OCI-LY3 (cell line): ENCODE data around the gene VWA7.

Source experiments
- H2AFZ ChIP-seq: fragments of 200-600, 300-600 bp; shearing (Covaris generic); 2 replicates; pipeline ENCODE4 v1.6.0; 2014; ENCODE audit warnings: antibody characterized with exemption, low read depth, low read length
- H3K27ac ChIP-seq: fragments of 200-600, 300-600 bp; sonication (generic); 2 replicates; pipeline ENCODE4 v1.5.1; 2014; ENCODE audit warnings: mild to moderate bottlenecking, low read length, moderate library complexity, mixed read lengths
- H3K27me3 ChIP-seq: fragments of 200-600, 300-600 bp; sonication (generic); 2 replicates; pipeline ENCODE4 v1.6.1; 2014; ENCODE audit warnings: low read depth, low read length, mixed read lengths
- H3K36me3 ChIP-seq: fragments of 200-600, 300-600 bp; sonication (generic); replicated peaks from 2 replicates; pipeline ENCODE3; 2014; ENCODE audit warnings: low read depth, low read length, mixed read lengths
- H3K4me1 ChIP-seq: fragments of 300-600, 200-600 bp; sonication (generic); 2 replicates; pipeline ENCODE4 v1.6.1; 2014; ENCODE audit warnings: low read length, mixed read lengths
- H3K4me2 ChIP-seq: fragments of 200-600, 300-600 bp; sonication (generic); 2 replicates; pipeline ENCODE4 v1.6.1; 2014; ENCODE audit warnings: low read length, mixed read lengths
- H3K4me3 ChIP-seq: fragments of 300-600, 200-600 bp; sonication (generic); 2 replicates; pipeline ENCODE4 v1.5.1; 2014; ENCODE audit warnings: antibody characterized with exemption, mild to moderate bottlenecking, low read length, moderate library complexity
- H3K79me2 ChIP-seq: fragments of 300-600, 200-600 bp; shearing (Covaris generic); 2 replicates; pipeline ENCODE4 v1.6.1; 2014; ENCODE audit warnings: mild to moderate bottlenecking, low read length, mixed read lengths
- H3K9ac ChIP-seq: fragments of 300-600, 200-600 bp; shearing (Covaris generic); 2 replicates; pipeline ENCODE4 v1.6.0; 2014; ENCODE audit warnings: mild to moderate bottlenecking, low read length, moderate library complexity
- H3K9me3 ChIP-seq: fragments of 200-600, 300-600 bp; shearing (Covaris generic); 2 replicates; pipeline ENCODE4 v1.6.1; 2014; ENCODE audit warnings: low read length, mixed read lengths; ENCODE audit not compliant: insufficient read depth
- H4K20me1 ChIP-seq: fragments of 200-600, 300-600 bp; sonication (generic); 2 replicates; pipeline ENCODE4 v1.6.1; 2016; ENCODE audit warnings: low read length, mixed read lengths; ENCODE audit not compliant: insufficient read depth
- CTCF ChIP-seq: fragments of 200-600, 300-600 bp; sonication (generic); IDR thresholded peaks from 2 replicates; pipeline ENCODE4 v1.5.1; 2014; ENCODE audit warnings: antibody characterized with exemption, low read length, low read depth
- EZH2phosphoT487 ChIP-seq: fragments of 200-600 bp; shearing (Covaris generic); IDR thresholded peaks from 2 replicates; pipeline ENCODE4 v1.6.1; 2018; ENCODE audit warnings: antibody characterized with exemption, mixed run types, low read depth

The VWA7 gene

GRCh38 chr6:31763619-31763940 lies 13.5 kb downstream of the VWA7 start:
- H3K27ac ChIP-seq, result no peak overlapping the region
- no peaks in the 10 kb centered on the region for H3K9me3 ChIP-seq
- H3K9ac ChIP-seq, result no peak overlapping the region
- no peak for TF ChIP-seq EZH2phosphoT487
- TF ChIP-seq CTCF, result no peak
- no peaks in the 10 kb centered on the region for H3K4me1 ChIP-seq
- H3K79me2 ChIP-seq, result no peaks in the 10 kb centered on the region
- H4K20me1 ChIP-seq, result no peaks in the 10 kb centered on the region
- H3K27me3 ChIP-seq, result no peaks in the 10 kb centered on the region
- H3K4me2 ChIP-seq, result no peak overlapping the region
- peaks cover 4% of the 10 kb centered on the region for H3K36me3 ChIP-seq
- H3K4me3 ChIP-seq, result no peak overlapping the region
- H2AFZ ChIP-seq, result no peak overlapping the region

- no peaks in the 10 kb centered on the region for H4K20me1 ChIP-seq
- H3K36me3 ChIP-seq, result peaks cover 4% of the 10 kb centered on the region
- no peak overlapping the region for H3K9ac ChIP-seq
- no peaks in the 10 kb centered on the region for H3K9me3 ChIP-seq
- H3K4me2 ChIP-seq, result no peak overlapping the region
- H3K27me3 ChIP-seq, result no peaks in the 10 kb centered on the region
- no peaks in the 10 kb centered on the region for H3K79me2 ChIP-seq
- H3K27ac ChIP-seq, result no peak overlapping the region
- H2AFZ ChIP-seq, result no peak overlapping the region
- TF ChIP-seq CTCF, result no peak
- no peak for TF ChIP-seq EZH2phosphoT487
- no peak overlapping the region for H3K4me3 ChIP-seq
- H3K4me1 ChIP-seq, result no peaks in the 10 kb centered on the region
Measured at GRCh38 chr6:31762878-31763618, 14.1 kb downstream of the VWA7 start.

GRCh38 chr6:31762356-31762755 lies 14.8 kb downstream of the VWA7 start, which contains the start of gene SAPCD1:
Gene SAPCD1 (plus strand): TSS chr6:31762656. CDS start chr6:31763055, 399 bp downstream.
- Histone ChIP-seq H3K27me3 (no peaks in the 10 kb centered on the region), H3K4me3 (no peak within 1 kb of the TSS), H3K9me3 (no peaks in the 10 kb centered on the region), H3K4me1 (no peaks in the 10 kb centered on the region), H3K36me3 (peaks cover 4% of the 10 kb centered on the region), H2AFZ (no peak within 1 kb of the TSS), H3K9ac (no peak within 1 kb of the TSS), H3K4me2 (no peak within 1 kb of the TSS), H4K20me1 (no peaks in the 10 kb centered on the region), H3K27ac (no peak within 1 kb of the TSS), H3K79me2 (no peaks in the 10 kb centered on the region)
- TF ChIP-seq EZH2phosphoT487 (no peak), CTCF (no peak)

GRCh38 chr6:31761343-31761742 lies 15.8 kb downstream of the VWA7 start:
- H3K4me3 ChIP-seq, result no peak overlapping the region
- no peaks in the 10 kb centered on the region for H3K79me2 ChIP-seq
- no peaks in the 10 kb centered on the region for H3K4me1 ChIP-seq
- H3K9ac ChIP-seq, result no peak overlapping the region
- H3K36me3 ChIP-seq, result peaks cover 4% of the 10 kb centered on the region
- H3K27me3 ChIP-seq, result no peaks in the 10 kb centered on the region
- TF ChIP-seq CTCF, result no peak
- TF ChIP-seq EZH2phosphoT487, result no peak
- H4K20me1 ChIP-seq, result no peaks in the 10 kb centered on the region
- H3K9me3 ChIP-seq, result no peaks in the 10 kb centered on the region
- no peak overlapping the region for H3K27ac ChIP-seq
- H2AFZ ChIP-seq, result no peak overlapping the region
- no peak overlapping the region for H3K4me2 ChIP-seq
